ENCODE measurements around the gene KCNAB1. TPM values are rescaled to one million over a fixed set of nuclear protein-coding genes. Genes with fewer than 3 reads are reported as not detected.

KCNAB1 gene
- total RNA-seq, 1 donor from 2014 or later = 0.79 TPM

DNA sequence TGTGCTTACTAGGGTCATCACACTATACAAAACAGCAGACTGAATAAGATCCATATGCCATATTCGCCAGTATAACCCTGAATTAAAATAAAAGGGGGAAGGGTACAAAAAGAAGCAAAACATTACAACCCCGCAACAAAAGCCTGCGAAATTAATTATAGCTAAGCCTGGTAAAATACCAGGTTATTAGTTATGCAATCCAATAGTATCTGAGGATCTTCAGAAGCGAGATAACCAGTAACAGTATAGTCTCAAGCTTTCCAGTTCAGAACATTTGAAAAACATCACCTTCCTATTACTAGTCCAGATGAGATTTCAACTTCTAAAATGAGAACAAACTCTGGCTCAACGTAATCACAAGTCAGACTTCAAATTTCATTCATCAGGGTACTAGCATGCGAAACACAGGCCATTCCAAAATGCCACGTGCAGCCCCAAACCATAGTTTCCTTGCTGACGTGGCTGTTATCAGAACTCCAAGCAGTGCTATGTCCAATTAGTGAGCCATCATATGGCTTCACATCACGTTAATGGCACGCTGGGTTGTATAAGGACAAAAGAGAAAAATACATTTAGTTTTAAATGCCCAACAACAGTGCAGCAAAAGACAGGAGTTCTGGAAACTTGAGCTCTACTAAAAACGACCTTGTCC, 433.5 kb downstream of the KCNAB1 start:
- DNase-seq (ENCODE audit: low read depth, low spot score) = no peak
- Mint-ChIP-seq H3K36me3 (ENCODE audit: low read depth) (peaks cover 7% of the 10 kb centered on the region), H3K27me3 (ENCODE audit: low read depth) (no peaks in the 10 kb centered on the region)

DNA sequence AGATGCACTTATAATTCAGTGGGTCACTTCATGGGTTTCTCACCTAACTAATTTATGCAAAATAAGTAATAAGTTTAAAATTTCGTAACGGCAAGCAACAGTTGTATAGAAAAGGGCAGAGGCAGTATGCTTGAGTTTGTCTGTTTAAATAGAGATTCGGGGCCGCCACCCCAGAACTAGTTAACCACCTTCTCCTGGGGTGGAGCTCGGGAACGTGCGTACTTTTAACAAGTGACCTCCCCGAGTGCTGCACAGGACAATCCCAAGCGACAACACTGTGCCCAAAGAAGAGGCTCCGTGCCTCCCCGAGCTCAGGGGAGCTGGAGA, 434.1 kb downstream of the KCNAB1 start:
- peak overlapping the region; percentile 97 for H3K4me3 Mint-ChIP-seq
- peak overlapping the region; percentile 92 for H3K27ac Mint-ChIP-seq (ENCODE audit: unreplicated experiment)
- peaks cover 44% of the 10 kb centered on the region for H3K4me1 Mint-ChIP-seq
- no peaks in the 10 kb centered on the region for H3K9me3 Mint-ChIP-seq
- no peaks in the 10 kb centered on the region for H3K27me3 Mint-ChIP-seq (ENCODE audit: low read depth)
- H3K36me3 Mint-ChIP-seq (ENCODE audit: low read depth) = peaks cover 7% of the 10 kb centered on the region
- no peak for DNase-seq (ENCODE audit: low read depth, low spot score)
- TF ChIP-seq, protein P1, sequence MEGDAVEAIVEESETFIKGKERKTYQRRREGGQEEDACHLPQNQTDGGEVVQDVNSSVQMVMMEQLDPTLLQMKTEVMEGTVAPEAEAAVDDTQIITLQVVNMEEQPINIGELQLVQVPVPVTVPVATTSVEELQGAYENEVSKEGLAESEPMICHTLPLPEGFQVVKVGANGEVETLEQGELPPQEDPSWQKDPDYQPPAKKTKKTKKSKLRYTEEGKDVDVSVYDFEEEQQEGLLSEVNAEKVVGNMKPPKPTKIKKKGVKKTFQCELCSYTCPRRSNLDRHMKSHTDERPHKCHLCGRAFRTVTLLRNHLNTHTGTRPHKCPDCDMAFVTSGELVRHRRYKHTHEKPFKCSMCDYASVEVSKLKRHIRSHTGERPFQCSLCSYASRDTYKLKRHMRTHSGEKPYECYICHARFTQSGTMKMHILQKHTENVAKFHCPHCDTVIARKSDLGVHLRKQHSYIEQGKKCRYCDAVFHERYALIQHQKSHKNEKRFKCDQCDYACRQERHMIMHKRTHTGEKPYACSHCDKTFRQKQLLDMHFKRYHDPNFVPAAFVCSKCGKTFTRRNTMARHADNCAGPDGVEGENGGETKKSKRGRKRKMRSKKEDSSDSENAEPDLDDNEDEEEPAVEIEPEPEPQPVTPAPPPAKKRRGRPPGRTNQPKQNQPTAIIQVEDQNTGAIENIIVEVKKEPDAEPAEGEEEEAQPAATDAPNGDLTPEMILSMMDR (conservative IDR thresholded peaks at IDR 0.05) = no peak

More for the DNA sequence above, 433.5 kb downstream of the KCNAB1 start:
- H3K4me3 Mint-ChIP-seq = peak overlapping the region; percentile 97
- H3K9me3 Mint-ChIP-seq = no peaks in the 10 kb centered on the region
- TF ChIP-seq, protein P1 (conservative IDR thresholded peaks at IDR 0.05) = no peak
- H3K4me1 Mint-ChIP-seq = peaks cover 44% of the 10 kb centered on the region
- peak overlapping the region; percentile 92 for H3K27ac Mint-ChIP-seq (ENCODE audit: unreplicated experiment)

DNA sequence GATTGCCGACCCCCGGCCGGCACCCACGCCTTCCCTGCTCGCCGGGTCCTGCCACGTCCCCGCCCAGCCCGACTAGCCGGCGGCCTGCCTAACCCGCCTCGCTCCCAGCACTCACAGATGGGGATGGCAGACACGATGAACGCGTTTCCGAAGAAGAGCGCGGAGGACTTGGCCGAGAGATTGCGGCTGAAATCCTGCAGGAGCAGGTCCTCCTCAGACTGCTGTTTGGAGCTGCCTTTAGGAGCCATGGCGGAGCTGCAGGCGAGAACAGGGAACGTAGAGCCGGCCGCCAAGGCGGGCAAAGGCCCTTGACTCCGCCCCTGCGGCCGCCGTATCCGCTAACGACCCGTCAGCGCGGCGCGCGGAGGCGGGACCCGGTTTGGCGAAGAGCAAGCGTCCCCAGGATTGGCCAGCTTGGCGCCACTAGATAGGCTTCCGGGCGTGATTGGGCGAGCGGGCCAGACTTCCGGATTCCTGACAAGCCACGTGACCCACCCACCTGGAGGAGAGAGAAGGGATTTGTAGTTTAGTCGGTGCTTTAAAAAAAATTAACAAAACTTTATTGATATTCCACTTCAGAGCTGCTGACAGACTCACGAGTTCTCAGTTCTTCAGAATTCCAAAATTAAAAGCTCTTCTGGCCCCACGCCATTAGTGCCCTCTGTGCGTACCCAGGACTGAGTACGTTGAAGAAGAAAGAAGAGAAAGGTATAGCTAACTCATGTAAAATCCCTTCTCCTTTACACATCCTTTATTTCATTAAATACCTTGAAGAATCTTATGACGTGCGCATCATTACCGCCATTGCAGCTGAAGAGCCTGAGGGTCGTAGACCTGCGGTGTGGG, 434.7 kb downstream of the KCNAB1 start, which contains the start of gene SSR3:
Gene SSR3, minus strand, starts transcription at position 276 of the 846 bp plus-strand sequence. Its CDS starts 28 bp downstream, at position 248.
- H3K27ac Mint-ChIP-seq (ENCODE audit: unreplicated experiment) = peak within 1 kb of the TSS; percentile 94
- no peaks in the 10 kb centered on the region for H3K9me3 Mint-ChIP-seq
- peak; percentile 94 for DNase-seq (ENCODE audit: low read depth, low spot score)
- TF ChIP-seq, protein P1 (conservative IDR thresholded peaks at IDR 0.05) = no peak
- H3K4me3 Mint-ChIP-seq = peak within 1 kb of the TSS; percentile 97
- H3K27me3 Mint-ChIP-seq (ENCODE audit: low read depth) = no peaks in the 10 kb centered on the region
- peaks cover 44% of the 10 kb centered on the region for H3K4me1 Mint-ChIP-seq
- H3K36me3 Mint-ChIP-seq (ENCODE audit: low read depth) = peaks cover 7% of the 10 kb centered on the region

DNA sequence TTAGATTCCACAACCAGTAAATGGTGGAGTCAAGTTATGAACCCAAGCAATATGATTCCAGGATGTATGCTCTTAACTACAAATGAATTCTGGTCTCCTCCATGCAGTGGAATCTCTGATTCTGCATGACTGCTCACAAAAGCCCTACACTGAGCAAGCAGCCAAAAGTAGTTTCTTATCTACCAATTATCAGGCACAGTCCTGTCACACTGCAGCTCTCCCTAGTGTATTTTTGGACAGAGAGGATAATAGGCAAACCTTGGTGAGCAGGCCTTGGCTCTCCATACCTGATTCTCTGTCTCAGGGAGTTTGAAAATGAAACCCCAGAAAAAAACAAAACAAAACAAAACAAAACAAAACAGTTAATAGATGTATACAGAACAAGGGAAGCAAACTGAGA, 438.0 kb downstream of the KCNAB1 start:
- TF ChIP-seq, protein P1 (conservative IDR thresholded peaks at IDR 0.05) = no peak
- Mint-ChIP-seq H3K4me3 (no peak overlapping the region), H3K27ac (ENCODE audit: unreplicated experiment) (no peak overlapping the region), H3K27me3 (ENCODE audit: low read depth) (no peaks in the 10 kb centered on the region), H3K36me3 (ENCODE audit: low read depth) (no peaks in the 10 kb centered on the region), H3K4me1 (peaks cover 21% of the 10 kb centered on the region), H3K9me3 (no peaks in the 10 kb centered on the region)
- no peak for DNase-seq (ENCODE audit: low read depth, low spot score)

DNA sequence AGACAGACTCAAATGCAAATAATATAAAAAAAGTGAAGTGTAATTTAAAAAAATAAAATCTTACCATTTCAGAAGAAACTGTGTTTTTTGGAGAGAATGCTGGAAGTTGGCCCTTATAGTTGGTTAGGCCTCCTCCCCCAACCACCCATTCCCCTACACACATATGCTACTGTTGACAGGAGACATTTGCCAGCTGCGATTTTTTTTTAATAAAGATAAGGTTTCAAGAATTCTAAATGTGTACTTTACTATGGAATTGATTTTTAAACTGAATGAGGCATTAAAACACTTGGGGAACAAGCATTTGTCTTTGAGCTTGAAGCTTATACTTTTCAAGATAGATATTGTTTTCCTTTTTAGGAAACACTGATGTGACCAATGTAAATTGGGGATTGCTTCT, 438.9 kb downstream of the KCNAB1 start:
- H3K9me3 Mint-ChIP-seq = no peaks in the 10 kb centered on the region
- peaks cover 4% of the 10 kb centered on the region for H3K27me3 Mint-ChIP-seq (ENCODE audit: low read depth)
- H3K4me1 Mint-ChIP-seq = peaks cover 12% of the 10 kb centered on the region
- H3K27ac Mint-ChIP-seq (ENCODE audit: unreplicated experiment) = no peak overlapping the region
- H3K36me3 Mint-ChIP-seq (ENCODE audit: low read depth) = no peaks in the 10 kb centered on the region
- TF ChIP-seq, protein P1 (conservative IDR thresholded peaks at IDR 0.05) = no peak
- no peak overlapping the region for H3K4me3 Mint-ChIP-seq
- DNase-seq (ENCODE audit: low read depth, low spot score) = no peak

Measured in neural crest cell (in vitro differentiated cells).